ENCODE measurements around the gene MYOM3. TPM values are rescaled to one million over a fixed set of nuclear protein-coding genes. Genes with fewer than 3 reads are reported as not detected.

The MYOM3 gene
- total RNA-seq, 4 donors from 2014 or later, result 0.17 to 0.94 (median 0.44) TPM; not detected in 1

DNA sequence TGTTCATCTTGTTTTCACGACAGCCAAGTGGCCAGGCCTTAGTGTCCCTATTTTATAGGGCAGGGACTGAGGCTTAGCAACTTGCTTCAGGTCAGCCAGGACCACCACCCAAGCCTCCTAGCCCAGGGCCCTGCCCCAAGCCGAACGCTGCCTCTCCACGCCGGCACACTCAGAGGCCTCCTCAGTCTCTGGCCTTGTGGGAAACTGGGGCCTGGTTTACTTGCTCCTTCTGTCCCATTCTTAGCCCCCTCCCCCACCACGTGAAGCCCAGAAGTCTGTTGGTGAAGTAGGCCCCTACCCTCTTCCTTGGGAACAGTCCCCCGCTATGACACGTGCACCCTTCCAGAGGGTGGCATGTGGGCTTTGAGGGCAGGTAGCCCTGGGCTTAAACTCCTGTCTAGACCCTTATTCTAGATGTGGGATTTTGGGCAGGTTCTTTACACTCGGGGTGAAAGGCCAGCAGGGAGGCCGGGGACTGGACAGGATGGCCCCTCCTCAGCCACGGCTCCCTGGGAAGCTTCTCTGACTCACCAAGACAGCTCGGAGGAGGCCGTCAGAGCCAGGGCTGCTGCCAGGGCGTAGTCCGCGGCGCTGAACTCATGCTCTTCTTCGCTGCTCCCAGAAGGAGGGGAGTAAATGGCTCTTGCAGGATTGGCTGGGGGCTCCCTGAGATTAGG is 4.3 kb downstream of the MYOM3 start:
- TF ChIP-seq, protein P1, sequence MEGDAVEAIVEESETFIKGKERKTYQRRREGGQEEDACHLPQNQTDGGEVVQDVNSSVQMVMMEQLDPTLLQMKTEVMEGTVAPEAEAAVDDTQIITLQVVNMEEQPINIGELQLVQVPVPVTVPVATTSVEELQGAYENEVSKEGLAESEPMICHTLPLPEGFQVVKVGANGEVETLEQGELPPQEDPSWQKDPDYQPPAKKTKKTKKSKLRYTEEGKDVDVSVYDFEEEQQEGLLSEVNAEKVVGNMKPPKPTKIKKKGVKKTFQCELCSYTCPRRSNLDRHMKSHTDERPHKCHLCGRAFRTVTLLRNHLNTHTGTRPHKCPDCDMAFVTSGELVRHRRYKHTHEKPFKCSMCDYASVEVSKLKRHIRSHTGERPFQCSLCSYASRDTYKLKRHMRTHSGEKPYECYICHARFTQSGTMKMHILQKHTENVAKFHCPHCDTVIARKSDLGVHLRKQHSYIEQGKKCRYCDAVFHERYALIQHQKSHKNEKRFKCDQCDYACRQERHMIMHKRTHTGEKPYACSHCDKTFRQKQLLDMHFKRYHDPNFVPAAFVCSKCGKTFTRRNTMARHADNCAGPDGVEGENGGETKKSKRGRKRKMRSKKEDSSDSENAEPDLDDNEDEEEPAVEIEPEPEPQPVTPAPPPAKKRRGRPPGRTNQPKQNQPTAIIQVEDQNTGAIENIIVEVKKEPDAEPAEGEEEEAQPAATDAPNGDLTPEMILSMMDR (IDR thresholded peaks at IDR 0.05; ENCODE audit: low read depth), result no peak

DNA sequence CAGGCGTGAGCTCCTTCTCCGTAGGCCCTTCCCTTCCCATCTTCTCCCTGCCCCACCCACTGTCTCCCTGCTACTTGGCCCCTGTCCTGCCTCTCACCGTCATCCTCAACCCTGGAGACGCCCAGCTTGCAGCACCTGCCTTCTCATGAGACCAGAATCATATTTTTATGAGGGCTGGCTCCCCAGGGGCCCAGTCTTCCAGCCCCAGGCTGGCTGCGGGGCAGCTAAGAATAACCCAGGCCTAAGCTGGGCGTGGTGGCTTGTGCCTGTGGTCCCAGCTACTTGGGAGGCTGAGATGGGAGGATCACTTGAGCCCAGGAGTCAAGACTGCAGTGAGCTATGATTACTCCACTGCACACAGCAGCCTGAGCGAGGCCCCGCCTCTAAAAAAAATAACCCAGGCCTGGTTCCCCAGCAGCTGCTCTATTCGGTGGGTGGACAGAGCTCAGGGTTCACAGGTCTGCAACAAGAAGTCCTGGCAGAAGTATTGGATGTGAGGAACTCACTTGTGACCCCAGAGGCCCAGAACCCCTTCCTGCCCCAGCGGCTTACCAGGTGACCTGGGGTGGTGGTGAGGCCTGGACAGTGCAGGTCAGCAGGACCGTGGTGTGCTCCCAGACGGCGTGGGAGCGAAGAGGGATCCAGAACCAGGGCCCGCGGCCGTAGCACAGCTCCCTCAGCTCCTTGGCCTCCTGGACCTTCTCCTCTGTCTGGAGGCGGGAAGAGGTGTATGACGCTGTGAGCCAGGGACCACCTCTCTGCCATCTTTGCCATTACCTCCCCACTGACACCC is 6.4 kb downstream of the MYOM3 start:
- TF ChIP-seq, protein P1 (IDR thresholded peaks at IDR 0.05; ENCODE audit: low read depth), result no peak

DNA sequence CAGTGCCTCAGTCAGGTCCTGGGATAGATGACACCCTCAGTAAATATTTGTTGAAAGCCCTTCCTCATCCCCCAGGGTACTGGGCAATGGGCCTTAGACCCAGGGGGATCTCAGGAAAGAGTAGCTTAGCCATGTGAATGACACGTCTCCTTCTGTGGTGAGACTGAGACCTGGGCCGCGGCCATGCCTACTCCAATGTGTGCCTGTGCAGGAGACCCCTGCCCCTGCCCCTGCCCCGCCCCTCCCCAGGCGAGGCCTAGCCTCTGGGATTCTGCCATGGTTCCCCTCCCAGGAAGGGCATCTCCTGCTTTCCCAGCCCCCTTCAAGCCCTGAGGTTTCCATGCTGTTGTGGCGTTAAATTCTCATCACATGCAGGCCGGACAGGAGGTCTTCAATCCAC is 7.1 kb downstream of the MYOM3 start:
- TF ChIP-seq, protein P1 (IDR thresholded peaks at IDR 0.05; ENCODE audit: low read depth), result no peak

- TF ChIP-seq, protein P1 (IDR thresholded peaks at IDR 0.05; ENCODE audit: low read depth), result no peak
Observed at GRCh38 chr1:24103879-24104278, 8.1 kb downstream of the MYOM3 start.

- TF ChIP-seq, protein P1 (IDR thresholded peaks at IDR 0.05; ENCODE audit: low read depth), result no peak
Observed at GRCh38 chr1:24103408-24103807, 8.5 kb downstream of the MYOM3 start.

- TF ChIP-seq, protein P1 (IDR thresholded peaks at IDR 0.05; ENCODE audit: low read depth), result no peak
Observed at GRCh38 chr1:24102961-24103360, 9.0 kb downstream of the MYOM3 start.

GRCh38 chr1:24101796-24102586 is 9.9 kb downstream of the MYOM3 start:
- TF ChIP-seq, protein P1 (IDR thresholded peaks at IDR 0.05; ENCODE audit: low read depth), result no peak

Data from subcutaneous adipose tissue (tissue), 4 donors.